GM12801 (cell line): ENCODE measurements around the gene FILIP1L.

ENCODE experiments used
- CTCF ChIP-seq: IDR thresholded peaks from one replicate; pipeline ENCODE4 v1.5.1; 2011; ENCODE audit warnings: control low read depth; ENCODE audit not compliant: insufficient read length; ENCODE audit errors: extremely low read depth

Gene FILIP1L

GRCh38 chr3:99852851-99853250 lies 261.4 kb downstream of the FILIP1L start:
- no peak for TF ChIP-seq CTCF

GRCh38 chr3:99851955-99852354 lies 262.3 kb downstream of the FILIP1L start:
- TF ChIP-seq CTCF = no peak

- no peak for TF ChIP-seq CTCF
Measured at GRCh38 chr3:99850608-99851007, 263.7 kb downstream of the FILIP1L start.

- TF ChIP-seq CTCF = no peak
Measured at GRCh38 chr3:99848433-99848832, 265.9 kb downstream of the FILIP1L start.

- no peak for TF ChIP-seq CTCF
Measured at GRCh38 chr3:99846477-99847160, 267.7 kb downstream of the FILIP1L start.

GRCh38 chr3:99845999-99846398 lies 268.3 kb downstream of the FILIP1L start:
- no peak for TF ChIP-seq CTCF

- TF ChIP-seq CTCF = no peak
Measured at GRCh38 chr3:99845331-99845730, 269.0 kb downstream of the FILIP1L start.
